Stimulated activated CD4-positive, alpha-beta T cell treated with anti-CD3 and anti-CD28 coated beads, Interleukin-2, amount 100 ng/mL, for 4 hours (primary cell): ENCODE data around the gene ITLN1.
"Not testable (repeated sequence)": the region's sequence is repeated elsewhere in the genome, so short reads cannot be mapped to it uniquely, and the experiment has no call there.

ENCODE experiments used
- DNase-seq: peaks from one replicate; pipeline ENCODE4 v3.0.0-alpha.2; 2020; ENCODE audit warnings: low read depth

The ITLN1 gene

DNA sequence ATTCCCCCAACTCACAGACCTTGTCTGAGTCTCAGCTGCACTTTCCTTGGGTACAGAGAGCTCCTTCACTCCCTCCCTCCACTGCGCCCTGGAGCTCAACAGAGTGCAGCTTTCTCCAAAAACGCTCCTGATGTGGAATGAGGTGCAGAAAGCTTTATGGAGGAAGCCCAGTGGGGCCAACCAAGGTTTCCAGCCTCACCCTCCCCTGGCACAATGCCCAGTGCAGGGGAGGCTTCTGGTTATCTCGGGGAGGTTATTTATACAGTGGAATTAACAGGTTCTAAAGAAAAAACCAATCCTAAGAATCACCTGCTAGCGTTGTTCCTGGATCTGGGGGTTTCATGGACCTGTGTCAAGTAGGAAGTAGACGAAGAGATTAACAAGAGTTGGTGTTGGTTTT is at the start of gene ITLN1:
ITLN1 (minus strand) TSS at position 139 of the 400 bp plus-strand sequence. CDS start 303 bp downstream, outside the sequence.
- no peak for DNase-seq

DNA sequence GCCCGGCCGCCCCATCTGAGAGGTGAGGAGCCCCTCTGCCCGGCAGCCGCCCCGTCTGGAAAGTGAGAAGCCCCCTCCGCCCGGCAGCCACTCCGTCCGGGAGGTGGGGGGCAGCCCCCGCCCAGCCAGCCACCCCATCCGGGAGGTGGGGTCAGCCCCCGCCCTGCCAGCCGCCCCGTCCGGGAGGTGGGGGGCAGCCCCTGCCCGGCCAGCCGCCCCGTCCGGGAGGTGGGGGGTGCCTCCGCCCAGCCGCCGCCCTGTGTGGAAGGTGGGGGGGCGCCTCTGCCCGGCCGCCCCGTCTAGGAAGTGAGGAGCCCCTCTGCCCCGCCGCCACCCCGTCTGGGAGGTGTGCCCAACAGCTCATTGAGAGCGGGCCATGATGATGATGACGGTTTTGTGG is 48.3 kb upstream of the ITLN1 start:
- not testable (repeated sequence) for DNase-seq

DNA sequence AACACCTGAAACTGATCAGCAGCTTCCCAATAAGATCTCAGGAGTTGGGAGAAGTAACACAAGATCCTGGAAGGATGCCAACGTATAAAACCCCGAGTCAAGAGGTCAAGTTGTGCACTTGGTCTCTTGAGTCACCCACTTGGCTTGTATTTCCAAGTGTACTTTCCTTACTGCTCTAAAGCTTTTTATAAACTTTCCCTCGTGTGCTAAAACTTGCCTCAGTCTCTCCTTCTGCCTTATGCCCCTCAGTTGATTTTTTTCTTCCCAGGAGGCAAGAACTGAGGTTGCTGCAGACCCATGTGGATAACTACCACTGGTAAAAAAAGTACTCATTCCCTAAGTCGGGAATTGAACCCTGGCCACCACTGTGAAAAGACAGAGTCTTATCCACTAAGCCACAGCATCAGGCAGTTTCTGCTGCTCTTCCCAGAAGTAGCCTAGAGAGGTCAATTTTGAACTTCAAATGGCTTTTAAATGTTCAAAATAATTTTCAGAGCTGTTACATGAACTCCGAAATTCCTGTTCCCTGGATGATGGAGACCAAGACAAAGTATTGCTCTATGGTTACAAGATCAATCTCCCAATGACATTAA is 40.8 kb upstream of the ITLN1 start:
- no peak for DNase-seq

DNA sequence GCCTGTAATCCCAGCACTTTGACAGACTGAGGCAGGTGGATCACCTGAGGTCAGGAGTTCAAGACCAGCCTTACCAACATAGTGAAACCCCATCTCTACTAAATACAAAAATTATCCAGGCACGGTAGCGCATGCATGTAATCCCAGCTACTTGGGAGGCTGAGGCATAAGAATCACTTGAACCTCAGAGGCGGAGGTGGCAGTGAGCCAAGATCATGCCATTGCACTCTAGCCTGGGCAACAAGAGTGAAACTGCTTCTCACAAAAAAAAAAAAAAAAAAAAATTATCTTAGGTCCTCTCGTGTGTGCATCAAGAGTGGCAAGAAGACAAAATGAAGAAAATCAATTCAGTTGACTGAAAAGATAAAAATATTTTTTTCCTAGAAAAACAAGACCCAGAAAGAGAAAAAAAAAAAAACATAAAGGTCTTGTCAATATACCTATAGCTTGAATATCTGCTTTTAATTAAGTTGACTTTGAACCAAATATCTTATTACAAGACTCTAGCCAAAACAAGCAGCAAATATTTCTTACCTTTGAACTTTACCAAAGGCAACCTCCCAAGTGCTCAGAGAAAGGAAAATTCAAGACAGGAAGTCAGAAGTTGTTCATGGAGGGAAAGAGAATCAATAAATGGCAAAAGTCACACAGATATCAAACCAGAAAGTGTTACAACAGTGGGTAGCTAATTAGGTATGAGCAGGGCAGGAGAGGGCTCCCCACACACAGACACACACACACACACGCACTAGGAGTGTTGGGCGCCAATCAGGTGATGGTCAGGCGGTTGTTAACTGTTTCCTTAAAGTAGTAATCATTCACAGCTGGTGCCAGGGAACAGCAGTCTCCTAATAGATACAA is 40.0 kb upstream of the ITLN1 start:
- no peak for DNase-seq

DNA sequence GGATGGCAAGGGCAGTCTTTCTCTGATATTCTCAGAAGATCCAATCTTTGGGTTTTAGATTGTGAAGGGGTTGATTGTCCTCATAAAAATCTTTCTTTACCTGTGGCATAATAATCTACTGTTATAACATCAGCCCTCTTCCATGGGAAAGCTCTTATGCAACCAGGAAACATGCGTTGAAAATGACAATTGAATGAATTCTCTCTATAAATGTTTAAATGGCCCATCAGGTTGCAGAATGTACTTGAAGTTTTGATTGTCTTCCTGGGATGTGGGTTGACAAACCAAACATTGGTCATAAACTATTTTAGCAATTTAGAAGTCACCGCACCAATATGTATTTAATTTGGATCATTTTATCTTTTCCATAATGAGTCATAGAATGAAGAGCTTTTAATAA is 31.7 kb upstream of the ITLN1 start:
- DNase-seq = no peak

- DNase-seq = not testable (repeated sequence)
These were observed 28.2 kb upstream of the ITLN1 start for GRCh38 chr1:160913229-160913628.

DNA sequence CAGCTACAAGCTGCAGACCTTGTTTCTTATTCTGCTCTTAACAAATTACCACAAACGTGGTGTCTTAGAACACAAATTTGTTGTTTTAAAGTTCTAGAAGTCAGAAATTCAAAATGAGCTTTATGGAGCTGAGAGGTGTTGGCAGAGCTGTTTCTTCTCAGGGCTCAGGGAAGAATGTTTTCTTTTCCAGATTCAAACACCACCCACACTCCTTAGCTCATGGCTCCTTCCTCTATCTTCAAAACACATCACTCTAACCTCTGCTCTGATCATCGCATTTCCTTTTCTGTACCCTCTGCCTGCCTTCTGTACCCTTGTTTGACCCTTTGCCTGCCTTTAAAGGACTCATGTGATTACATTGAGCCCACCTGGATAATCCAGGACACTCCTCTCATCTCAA is 26.9 kb upstream of the ITLN1 start:
- no peak for DNase-seq

- DNase-seq = no peak
These were observed 26.5 kb upstream of the ITLN1 start for GRCh38 chr1:160911441-160911840.

- DNase-seq = no peak
These were observed 25.3 kb upstream of the ITLN1 start for GRCh38 chr1:160910170-160910750.

DNA sequence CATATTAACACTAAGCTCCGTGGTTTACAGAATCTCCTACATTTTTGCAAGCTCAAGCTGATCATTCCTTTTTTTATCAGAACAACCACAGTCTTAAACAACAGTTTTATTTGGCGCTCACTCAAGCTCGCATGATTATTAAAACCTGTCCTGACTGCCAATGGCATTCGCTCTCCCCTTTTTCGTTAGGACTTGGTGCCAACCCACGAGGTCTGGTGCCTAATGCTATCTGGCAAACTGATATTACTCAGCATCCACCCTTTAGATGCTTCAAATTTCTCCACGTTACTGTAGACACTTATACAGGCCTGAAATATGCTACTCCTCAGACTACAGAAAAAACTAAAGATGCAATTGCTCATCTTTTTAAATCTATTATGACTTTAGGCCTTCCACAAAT is 23.0 kb upstream of the ITLN1 start:
- no peak for DNase-seq

DNA sequence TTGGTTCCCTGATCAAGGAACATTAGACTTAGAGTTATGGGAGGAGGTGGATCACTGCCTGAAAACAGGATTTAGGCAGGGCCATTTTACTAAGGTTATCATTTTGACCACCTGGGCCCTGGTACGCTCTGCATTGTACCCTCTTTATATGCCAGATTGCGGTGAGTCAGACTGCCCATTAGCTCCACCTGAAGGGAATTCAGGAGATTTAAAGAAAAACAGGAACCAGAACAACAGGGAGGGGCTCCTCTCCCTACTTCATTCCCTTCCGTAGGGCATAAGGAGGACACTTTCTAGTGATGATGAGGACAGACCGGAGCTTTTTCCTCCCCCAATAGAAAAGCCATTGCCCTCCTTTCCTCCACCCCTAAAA is 20.6 kb upstream of the ITLN1 start:
- no peak for DNase-seq

- DNase-seq = no peak
These were observed 20.0 kb upstream of the ITLN1 start for GRCh38 chr1:160904783-160905616.

GRCh38 chr1:160902251-160902650 is 17.3 kb upstream of the ITLN1 start:
- DNase-seq = not testable (repeated sequence)

GRCh38 chr1:160901768-160902167 is 16.8 kb upstream of the ITLN1 start:
- DNase-seq = no peak

DNA sequence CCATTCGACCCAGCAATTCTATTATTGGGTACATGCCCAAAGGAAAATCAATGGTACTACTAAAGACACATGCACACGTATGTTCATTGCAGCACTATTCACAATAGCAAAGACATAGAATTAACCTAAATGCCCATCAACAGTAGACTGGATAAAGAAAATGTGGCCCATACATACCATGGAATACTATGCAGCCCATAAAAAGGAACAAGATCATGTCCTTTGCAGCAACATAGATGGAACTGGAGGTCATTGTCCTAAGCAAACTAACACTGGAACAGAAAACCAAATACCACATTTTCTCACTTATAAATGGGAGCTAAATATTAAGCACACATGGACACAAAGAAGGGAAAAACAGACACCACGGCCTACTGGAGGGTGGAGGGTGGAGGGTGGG is 15.7 kb upstream of the ITLN1 start:
- DNase-seq = not testable (repeated sequence)

- DNase-seq = not testable (repeated sequence)
These were observed 9.6 kb upstream of the ITLN1 start for GRCh38 chr1:160894368-160895135.

DNA sequence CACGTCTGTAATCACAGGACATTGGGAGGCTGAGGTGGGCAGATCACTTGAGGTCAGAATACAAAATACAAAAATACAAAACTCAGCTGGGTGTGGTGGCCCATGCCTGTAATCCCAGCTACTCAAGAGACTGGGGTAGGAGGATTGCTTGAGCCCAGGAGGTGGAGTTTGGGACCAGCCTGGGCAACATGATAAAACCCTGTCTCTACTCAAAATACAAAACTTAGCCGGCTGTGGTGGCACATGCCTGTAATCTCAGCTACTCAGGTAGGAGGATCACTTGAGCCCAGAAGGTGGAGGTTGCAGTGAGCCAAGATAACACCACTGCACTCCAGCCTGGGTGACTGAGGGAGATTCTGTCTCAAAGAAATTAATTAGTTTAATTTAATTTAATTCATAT is 6.5 kb upstream of the ITLN1 start:
- no peak for DNase-seq

DNA sequence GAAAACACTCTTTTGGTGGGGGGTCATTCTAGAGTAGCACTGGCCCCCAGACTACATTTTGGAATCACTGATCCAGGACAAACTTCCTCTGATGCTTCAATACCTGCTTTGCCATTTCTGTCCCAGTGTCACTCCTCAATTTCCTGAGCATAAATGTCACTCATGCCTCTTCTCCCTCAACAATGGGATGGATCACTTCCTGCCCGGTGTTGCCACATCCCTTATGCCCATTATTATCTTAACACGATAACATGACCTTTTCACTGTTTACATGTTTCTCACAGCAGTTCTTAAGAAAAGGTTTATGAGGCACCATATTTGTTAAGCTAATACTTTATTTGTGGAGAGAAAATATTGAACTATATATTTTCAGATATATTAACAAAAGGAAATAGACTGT is 3.9 kb upstream of the ITLN1 start:
- DNase-seq = no peak

GRCh38 chr1:160887071-160887470 is 2.1 kb upstream of the ITLN1 start:
- DNase-seq = no peak

- no peak for DNase-seq
These were observed 401 bp downstream of the ITLN1 start for GRCh38 chr1:160884579-160884978.
